RWPE2 (cell line): ENCODE results near the gene ZBP1.

Experiments used
- ATAC-seq: fragments of 200-7000 bp; cut with Tn5 transposase; 3 replicates; pipeline ENCODE4 v1.9.1; 2021; ENCODE audit warnings: low read depth
- DNase-seq: peaks from one replicate; pipeline ENCODE4 v3.0.0-alpha.2; 2020; ENCODE audit warnings: low spot score
- H3K27ac ChIP-seq: fragments of 450-650 bp; 2 replicates; pipeline ENCODE4 v1.5.1; 2017; ENCODE audit warnings: mild to moderate bottlenecking; ENCODE audit not compliant: poor library complexity, severe bottlenecking
- H3K27me3 ChIP-seq: fragments of 250-450 bp; sonication (Bioruptor Pico); 2 replicates; pipeline ENCODE4 v1.5.1; 2021; ENCODE audit warnings: mild to moderate bottlenecking, moderate library complexity; ENCODE audit not compliant: insufficient read depth, poor library complexity, severe bottlenecking
- H3K36me3 ChIP-seq: fragments of 250-450 bp; sonication (Bioruptor Pico); 2 replicates; pipeline ENCODE4 v1.5.1; 2020; ENCODE audit warnings: low read depth, mild to moderate bottlenecking, moderate library complexity
- H3K4me1 ChIP-seq: fragments of 250-450 bp; sonication (Bioruptor Pico); 2 replicates; pipeline ENCODE4 v1.5.1; 2021; ENCODE audit warnings: mild to moderate bottlenecking, moderate library complexity; ENCODE audit not compliant: insufficient read depth, poor library complexity, severe bottlenecking
- H3K4me3 ChIP-seq: fragments of 250-450 bp; sonication (Bioruptor Pico); 2 replicates; pipeline ENCODE4 v1.5.1; 2021; ENCODE audit warnings: mild to moderate bottlenecking, moderate library complexity; ENCODE audit not compliant: severe bottlenecking
- H3K9me3 ChIP-seq: fragments of 250-450 bp; sonication (Bioruptor Pico); 2 replicates; pipeline ENCODE4 v1.5.1; 2021; ENCODE audit warnings: mild to moderate bottlenecking, moderate library complexity; ENCODE audit not compliant: severe bottlenecking
- TF ChIP-seq, protein P1 (sequence below): fragments of 450-650 bp; IDR thresholded peaks from one replicate; pipeline ENCODE4 v1.5.1; 2017; ENCODE audit warnings: mild to moderate bottlenecking, moderate library complexity; ENCODE audit not compliant: poor library complexity, severe bottlenecking

ZBP1 gene

DNA sequence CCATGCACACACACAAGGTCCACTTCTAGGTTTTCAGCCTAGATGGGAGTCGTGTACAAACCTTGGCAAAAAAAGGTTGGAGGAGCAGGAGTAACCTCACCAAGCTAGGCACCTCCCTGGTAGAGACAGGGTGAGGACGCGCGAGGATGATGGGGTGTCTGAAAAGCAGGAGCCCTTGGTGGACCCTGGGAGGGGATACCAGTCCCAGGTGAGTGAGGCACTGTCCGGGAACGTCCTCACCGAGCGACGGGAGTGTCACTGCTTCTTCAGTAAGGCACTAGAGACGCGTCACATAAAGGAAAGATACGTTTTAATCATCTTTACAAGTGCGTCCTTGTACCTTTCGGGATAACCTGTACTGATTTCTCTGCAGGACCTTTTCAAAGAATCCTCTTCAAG lies 29.4 kb upstream of the ZBP1 start:
- TF ChIP-seq, protein P1, sequence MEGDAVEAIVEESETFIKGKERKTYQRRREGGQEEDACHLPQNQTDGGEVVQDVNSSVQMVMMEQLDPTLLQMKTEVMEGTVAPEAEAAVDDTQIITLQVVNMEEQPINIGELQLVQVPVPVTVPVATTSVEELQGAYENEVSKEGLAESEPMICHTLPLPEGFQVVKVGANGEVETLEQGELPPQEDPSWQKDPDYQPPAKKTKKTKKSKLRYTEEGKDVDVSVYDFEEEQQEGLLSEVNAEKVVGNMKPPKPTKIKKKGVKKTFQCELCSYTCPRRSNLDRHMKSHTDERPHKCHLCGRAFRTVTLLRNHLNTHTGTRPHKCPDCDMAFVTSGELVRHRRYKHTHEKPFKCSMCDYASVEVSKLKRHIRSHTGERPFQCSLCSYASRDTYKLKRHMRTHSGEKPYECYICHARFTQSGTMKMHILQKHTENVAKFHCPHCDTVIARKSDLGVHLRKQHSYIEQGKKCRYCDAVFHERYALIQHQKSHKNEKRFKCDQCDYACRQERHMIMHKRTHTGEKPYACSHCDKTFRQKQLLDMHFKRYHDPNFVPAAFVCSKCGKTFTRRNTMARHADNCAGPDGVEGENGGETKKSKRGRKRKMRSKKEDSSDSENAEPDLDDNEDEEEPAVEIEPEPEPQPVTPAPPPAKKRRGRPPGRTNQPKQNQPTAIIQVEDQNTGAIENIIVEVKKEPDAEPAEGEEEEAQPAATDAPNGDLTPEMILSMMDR: no peak
- H3K27me3 ChIP-seq: no peaks in the 10 kb centered on the region
- no peaks in the 10 kb centered on the region for H3K4me1 ChIP-seq
- peaks cover 47% of the 10 kb centered on the region for H3K36me3 ChIP-seq
- DNase-seq (peak; percentile 81), ATAC-seq (no peak)
- no peaks in the 10 kb centered on the region for H3K9me3 ChIP-seq
- H3K4me3 ChIP-seq: no peak overlapping the region
- H3K27ac ChIP-seq: no peak overlapping the region

DNA sequence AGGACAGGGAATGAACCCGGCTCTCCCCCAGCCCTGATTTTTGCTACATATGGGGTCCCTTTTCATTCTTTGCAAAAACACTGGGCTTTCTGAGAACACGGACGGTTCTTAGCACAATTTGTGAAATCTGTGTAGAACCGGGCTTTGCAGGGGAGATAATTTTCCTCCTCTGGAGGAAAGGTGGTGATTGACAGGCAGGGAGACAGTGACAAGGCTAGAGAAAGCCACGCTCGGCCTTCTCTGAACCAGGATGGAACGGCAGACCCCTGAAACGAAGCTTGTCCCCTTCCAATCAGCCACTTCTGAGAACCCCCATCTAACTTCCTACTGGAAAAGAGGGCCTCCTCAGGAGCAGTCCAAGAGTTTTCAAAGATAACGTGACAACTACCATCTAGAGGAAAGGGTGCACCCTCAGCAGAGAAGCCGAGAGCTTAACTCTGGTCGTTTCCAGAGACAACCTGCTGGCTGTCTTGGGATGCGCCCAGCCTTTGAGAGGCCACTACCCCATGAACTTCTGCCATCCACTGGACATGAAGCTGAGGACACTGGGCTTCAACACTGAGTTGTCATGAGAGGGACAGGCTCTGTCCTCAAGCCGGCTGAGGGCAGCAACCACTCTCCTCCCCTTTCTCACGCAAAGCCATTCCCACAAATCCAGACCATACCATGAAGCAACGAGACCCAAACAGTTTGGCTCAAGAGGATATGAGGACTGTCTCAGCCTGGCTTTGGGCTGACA lies 28.8 kb upstream of the ZBP1 start:
- DNase-seq (no peak), ATAC-seq (0 out of 3 replicates have a peak, but pooled peaks have one; percentile 0)
- Histone ChIP-seq H3K4me1 (no peaks in the 10 kb centered on the region), H3K36me3 (peaks cover 42% of the 10 kb centered on the region), H3K27ac (peak overlapping the region; percentile 0), H3K27me3 (no peaks in the 10 kb centered on the region), H3K9me3 (no peaks in the 10 kb centered on the region), H3K4me3 (no peak overlapping the region)
- TF ChIP-seq, protein P1: no peak

DNA sequence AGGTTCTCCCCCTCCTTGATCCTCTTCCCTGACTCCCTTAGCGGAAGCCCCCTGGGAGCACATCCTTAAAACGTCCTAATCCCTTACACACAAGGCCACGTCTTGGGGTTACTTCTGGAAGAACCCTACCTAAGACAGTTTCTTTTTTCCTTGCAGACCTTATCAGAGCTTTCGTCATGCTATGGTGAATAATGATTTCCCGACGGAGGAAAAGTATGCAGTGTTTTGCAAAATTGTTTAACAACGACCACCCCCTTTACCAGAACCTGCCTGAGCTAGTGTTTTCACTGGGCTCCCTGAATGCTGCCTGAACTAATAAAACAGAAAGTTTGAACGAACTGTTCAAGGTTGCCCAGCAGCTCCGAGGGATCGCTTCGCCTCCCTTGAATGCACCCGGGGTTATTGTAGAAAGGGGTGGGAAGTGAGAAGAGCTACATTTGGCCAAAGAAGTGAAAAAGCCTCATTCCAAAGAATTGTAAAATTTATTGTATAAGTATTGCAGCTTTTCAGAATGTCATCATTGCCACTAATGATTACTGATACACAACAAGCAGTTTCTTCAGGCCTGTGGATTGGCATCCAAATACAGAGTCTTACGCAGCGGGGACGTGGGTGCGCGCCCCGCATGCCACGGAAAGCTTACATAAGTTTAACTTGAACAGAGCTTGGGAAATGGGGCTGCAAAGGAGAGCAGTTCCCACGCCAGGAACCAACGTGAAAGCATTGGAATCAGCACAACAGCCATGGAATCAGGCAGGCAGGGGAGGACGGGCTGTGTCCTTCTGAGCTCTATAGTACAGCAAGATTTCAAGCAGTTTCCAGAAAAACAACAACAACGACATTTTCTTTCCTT lies 27.9 kb upstream of the ZBP1 start:
- Histone ChIP-seq H3K36me3 (peaks cover 33% of the 10 kb centered on the region), H3K27me3 (no peaks in the 10 kb centered on the region)
- DNase-seq: no peak

DNA sequence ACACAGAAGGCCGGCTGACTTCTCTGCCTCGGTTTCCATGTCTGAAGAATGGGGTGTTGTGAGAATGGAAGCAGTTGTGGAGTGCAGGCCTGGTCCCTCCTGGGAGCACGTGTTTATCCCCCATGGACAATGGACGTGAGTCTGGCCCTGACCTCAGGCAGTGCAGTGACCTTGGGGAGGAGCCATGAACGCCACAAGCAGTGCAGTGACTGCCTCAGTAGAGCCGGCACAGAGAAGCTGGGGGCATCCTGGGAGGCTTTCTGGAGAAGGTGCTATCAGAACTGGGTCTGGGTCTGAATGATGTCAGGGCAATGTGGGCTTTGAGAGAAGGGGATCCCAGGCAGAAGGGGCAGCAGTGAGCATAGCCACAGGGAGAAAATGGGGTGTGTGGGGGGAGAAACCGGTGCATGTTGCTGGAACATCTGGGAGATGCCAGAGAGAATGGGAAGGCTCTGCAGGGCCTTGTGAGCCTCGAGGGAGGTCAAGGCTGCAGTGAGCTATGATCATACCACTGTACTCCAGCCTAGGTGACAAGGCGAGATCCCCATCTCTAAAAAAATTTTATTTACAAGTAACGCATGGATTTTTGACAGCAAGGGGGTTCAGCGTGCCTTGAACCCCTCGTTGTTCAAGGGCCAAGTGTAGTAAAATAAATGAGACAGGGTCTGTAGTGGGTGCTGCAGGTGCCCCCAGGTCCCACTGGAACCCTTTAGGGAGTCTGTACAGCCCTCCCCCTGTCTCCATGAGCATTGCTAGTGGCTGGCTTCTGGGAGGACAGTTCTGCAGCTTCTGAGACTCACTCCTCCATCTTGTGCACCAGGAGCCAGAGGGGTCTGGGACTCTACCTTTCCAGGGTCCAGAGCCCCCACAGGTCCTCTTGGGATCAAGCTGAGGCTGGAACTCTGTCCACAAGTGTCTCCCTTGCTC lies 27.0 kb upstream of the ZBP1 start:
- H3K36me3 ChIP-seq: peaks cover 24% of the 10 kb centered on the region
- DNase-seq (peak; percentile 70), ATAC-seq (peak; percentile 38)
- TF ChIP-seq, protein P1: no peak
- H3K4me3 ChIP-seq: no peak overlapping the region
- no peak overlapping the region for H3K27ac ChIP-seq
- H3K9me3 ChIP-seq: no peaks in the 10 kb centered on the region
- H3K27me3 ChIP-seq: no peaks in the 10 kb centered on the region
- no peaks in the 10 kb centered on the region for H3K4me1 ChIP-seq

More for the DNA sequence above, 27.9 kb upstream of the ZBP1 start:
- Histone ChIP-seq H3K4me3 (no peak overlapping the region), H3K9me3 (no peaks in the 10 kb centered on the region), H3K27ac (peak overlapping the region; percentile 0), H3K4me1 (no peaks in the 10 kb centered on the region)
- TF ChIP-seq, protein P1: no peak
- ATAC-seq: peak; percentile 4; the same call in 1 of the 3 replicates
